ENCODE measurements around the gene KLHL35. TPM values are rescaled to one million over a fixed set of nuclear protein-coding genes. Genes with fewer than 3 reads are reported as not detected.

KLHL35 gene
- total RNA-seq, 1 experiment from 2014 or later, result 0.58 TPM

DNA sequence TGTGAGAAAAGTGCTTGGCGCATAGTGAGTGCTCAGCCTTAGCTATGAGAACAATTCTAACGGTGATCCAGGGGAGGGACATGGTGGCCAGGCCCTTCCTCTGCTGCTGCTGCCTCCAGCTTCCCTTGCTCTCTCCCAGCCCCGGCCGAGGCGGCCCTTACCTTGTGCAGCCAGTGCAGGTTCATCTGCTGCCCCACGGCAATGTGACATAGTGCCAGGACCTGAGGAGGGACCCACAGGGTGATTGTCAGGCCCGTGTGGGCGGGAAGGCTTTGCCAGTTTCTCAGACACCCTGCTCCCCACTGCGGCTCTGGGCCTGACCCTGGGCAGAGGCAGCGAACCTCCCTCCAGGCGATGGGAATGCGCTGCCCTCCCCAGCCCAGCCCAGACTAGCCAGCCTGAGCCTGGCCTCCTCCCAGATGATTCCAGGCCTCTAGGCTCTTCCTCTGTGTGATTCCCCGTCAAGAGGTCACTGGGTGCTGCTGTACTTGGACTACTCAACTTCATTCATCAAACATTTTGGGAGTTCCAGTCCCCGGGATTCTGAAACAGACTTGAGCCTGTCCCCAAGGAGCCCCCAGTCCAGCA is 23.7 kb upstream of the KLHL35 start:
- Histone ChIP-seq H3K36me3 (no peaks in the 10 kb centered on the region), H3K9me3 (replicated peaks) (no peaks in the 10 kb centered on the region), H3K4me3 (no peak overlapping the region), H3K4me1 (replicated peaks) (no peaks in the 10 kb centered on the region), H3K27ac (no peak overlapping the region), H3K27me3 (replicated peaks) (no peaks in the 10 kb centered on the region)
- DNase-seq (ENCODE audit: low read depth in 1 of 2, low spot score in 2 of 2), result no peak

DNA sequence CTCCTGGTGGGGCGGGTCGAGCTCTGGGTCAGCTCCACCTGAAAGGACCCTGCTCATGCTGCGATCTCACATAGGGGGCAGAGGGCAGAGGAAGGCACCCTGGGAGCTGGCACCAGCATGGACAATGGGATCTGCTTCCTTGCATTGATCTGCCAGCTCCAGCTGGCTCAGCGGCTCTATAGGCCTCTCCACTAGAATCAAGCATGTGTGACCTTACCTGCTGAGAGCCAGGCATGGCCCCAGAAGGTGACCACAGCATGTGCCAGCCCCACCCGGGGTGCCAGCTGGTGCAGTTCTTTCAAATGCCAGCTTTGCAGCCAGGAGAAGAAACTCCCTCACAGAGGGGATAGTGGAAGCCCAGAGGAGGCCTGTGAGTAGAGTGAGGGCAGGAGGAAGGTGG is 22.0 kb upstream of the KLHL35 start:
- Histone ChIP-seq H3K4me3 (no peak overlapping the region), H3K27me3 (replicated peaks) (no peaks in the 10 kb centered on the region), H3K27ac (no peak overlapping the region), H3K36me3 (no peaks in the 10 kb centered on the region), H3K4me1 (replicated peaks) (no peaks in the 10 kb centered on the region), H3K9me3 (replicated peaks) (no peaks in the 10 kb centered on the region)
- DNase-seq (ENCODE audit: low read depth in 1 of 2, low spot score in 2 of 2), result no peak

DNA sequence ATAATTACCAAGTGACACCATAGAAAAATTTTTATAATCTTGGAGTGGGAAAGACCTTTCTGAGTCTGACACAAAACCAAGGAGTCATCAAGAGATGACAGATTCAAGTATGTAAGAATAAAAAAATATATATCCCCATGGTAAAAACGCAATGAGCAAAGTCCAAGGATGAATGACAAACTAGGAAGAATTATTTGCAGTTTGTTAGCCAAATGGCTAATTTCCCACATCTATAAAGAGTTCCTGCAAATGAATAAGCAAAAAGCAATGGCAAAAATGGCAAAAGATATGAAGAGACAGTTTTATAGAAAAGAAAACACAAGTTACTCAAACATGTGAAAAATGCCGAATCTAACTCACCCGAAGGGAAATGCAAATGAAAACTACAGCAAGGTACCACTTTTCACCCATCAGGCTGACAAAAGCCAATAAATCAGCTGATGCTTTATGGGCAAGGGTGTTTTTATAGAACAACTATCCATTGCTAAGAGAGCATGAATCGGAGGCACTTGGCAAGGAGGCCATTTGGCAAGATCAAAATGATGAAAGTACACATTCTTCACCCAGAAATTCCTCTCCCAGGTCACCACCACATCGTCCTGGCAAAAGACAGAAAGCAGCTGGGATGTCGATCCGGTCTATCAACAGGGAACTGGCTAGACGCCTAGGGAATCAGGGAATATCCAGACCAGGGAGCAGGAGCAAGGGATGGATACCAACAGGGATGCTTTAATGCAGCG is 21.1 kb upstream of the KLHL35 start:
- Histone ChIP-seq H3K4me3 (no peak overlapping the region), H3K27ac (no peak overlapping the region), H3K27me3 (replicated peaks) (no peaks in the 10 kb centered on the region), H3K36me3 (no peaks in the 10 kb centered on the region), H3K9me3 (replicated peaks) (no peaks in the 10 kb centered on the region), H3K4me1 (replicated peaks) (no peaks in the 10 kb centered on the region)
- no peak for DNase-seq (ENCODE audit: low read depth in 1 of 2, low spot score in 2 of 2)

DNA sequence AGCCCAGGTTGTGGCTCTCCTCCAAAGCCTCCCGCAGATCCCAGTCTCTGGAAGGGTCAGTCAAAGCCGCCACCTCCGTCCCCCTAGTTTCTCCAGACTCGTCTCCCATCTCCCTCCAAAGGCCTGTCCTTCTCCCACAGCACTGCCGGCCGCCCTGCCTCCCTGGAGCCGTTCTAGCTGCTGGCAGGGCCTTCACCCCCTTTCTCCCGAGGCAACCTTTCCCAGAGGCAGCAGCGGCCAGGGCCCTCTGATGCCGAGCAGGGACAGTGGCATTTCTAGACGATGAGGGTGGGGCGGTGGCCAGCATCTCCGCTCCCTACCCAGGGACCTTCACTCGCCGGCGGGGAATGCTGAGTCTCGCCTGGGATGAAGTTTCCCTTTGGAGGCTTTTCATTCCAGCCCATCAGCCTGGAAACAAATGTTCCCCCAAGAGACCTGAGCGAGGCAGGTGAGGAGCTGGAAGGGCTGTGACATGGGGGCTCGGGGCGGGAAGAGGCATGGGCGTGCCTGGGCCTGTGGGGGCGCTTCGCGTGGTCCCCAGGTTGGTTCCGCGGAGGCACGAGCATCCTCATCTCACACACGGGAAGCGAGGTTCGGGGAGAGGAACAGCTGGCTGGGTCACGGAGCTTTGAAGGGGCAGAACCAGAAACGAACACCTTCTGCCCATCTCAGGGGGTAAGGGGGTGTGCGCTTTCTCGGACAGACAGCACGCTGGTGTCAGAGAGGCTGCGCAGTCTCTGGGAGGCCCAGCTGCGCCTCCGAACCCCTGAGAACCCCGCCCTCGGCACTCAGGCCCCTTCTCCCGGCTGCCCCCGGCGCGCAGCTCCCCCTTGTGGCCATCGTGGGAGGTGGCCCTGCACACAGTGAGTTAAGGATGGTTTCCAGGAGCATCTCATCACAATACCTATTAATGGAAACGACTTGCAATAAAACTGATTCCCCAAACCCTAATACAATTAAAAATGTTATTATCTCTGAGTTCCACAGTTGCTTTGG is 18.1 kb upstream of the KLHL35 start:
- H3K4me3 ChIP-seq, result no peak overlapping the region
- DNase-seq (ENCODE audit: low read depth in 1 of 2, low spot score in 2 of 2), result no peak
- H3K36me3 ChIP-seq, result no peaks in the 10 kb centered on the region
- H3K27ac ChIP-seq, result no peak overlapping the region
- no peaks in the 10 kb centered on the region for H3K4me1 ChIP-seq (replicated peaks)
- no peaks in the 10 kb centered on the region for H3K27me3 ChIP-seq (replicated peaks)
- no peaks in the 10 kb centered on the region for H3K9me3 ChIP-seq (replicated peaks)

DNA sequence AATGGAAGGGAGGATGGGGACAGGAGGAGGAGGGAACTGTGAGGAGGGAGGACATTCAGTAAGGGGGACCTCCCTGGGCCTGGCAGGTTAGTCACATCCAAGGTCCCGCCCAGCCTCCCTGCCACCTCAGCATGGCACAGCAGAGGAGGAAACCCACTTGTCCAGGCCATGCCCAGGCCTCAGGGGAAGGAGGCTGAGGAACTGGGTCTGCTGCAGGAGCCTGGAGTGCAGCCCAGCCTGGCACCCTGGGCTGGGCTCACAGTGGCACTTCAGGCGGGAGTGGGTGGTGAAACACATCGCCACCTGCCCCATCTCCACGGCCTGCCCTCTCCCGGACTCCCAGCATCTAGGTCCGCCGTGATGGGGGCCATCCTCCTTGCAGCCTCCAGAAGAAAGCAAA is 17.2 kb upstream of the KLHL35 start:
- H3K4me1 ChIP-seq (replicated peaks), result no peaks in the 10 kb centered on the region
- H3K36me3 ChIP-seq, result no peaks in the 10 kb centered on the region
- no peaks in the 10 kb centered on the region for H3K9me3 ChIP-seq (replicated peaks)
- H3K27me3 ChIP-seq (replicated peaks), result no peaks in the 10 kb centered on the region
- no peak for DNase-seq (ENCODE audit: low read depth in 1 of 2, low spot score in 2 of 2)
- H3K27ac ChIP-seq, result no peak overlapping the region
- H3K4me3 ChIP-seq, result no peak overlapping the region

DNA sequence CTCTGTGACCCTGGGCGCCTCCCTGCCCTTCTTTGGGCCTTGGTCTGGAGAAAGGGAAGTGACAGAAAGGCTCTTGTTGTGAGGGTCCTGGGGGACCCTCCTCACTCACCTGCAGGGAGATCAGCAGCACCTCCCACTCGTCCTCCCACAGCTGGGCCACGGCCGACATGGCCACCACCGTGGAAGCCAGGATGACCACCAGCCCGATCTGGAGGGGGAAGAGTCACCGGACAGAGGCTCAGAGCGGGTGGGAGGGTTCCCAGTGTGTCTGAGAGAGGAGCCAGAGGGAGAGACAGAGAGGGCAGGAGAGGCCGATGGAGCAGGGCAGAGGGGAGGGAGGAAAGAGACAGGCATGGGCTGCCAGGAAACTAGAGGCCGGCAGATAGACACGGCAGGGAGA is 16.8 kb upstream of the KLHL35 start:
- H3K36me3 ChIP-seq, result no peaks in the 10 kb centered on the region
- H3K27ac ChIP-seq, result no peak overlapping the region

DNA sequence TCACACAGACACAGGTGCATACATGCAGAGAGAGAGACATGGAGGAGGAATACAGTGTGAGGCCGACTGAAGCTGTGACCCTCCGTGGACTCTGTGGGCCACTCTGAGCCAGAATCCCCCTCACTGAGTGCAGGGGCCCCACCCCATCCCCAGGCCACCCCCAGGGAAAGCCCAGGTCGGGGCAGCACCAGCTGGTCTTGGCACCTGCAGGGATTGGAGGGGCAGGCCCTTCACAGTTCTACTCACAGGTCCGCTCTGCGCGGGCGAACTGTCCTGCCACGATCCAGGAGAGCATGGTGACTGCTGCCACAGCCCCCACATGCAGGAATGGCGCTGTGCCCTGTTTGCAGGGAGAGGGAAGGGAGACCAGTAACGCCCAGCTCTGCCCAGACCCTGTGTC is 16.3 kb upstream of the KLHL35 start:
- DNase-seq (ENCODE audit: low read depth in 1 of 2, low spot score in 2 of 2), result no peak
- no peak overlapping the region for H3K27ac ChIP-seq
- H3K4me3 ChIP-seq, result no peak overlapping the region
- no peaks in the 10 kb centered on the region for H3K9me3 ChIP-seq (replicated peaks)
- H3K27me3 ChIP-seq (replicated peaks), result no peaks in the 10 kb centered on the region
- H3K36me3 ChIP-seq, result no peaks in the 10 kb centered on the region
- H3K4me1 ChIP-seq (replicated peaks), result no peaks in the 10 kb centered on the region

More for the DNA sequence above, 16.8 kb upstream of the KLHL35 start:
- Histone ChIP-seq H3K27me3 (replicated peaks) (no peaks in the 10 kb centered on the region), H3K4me1 (replicated peaks) (no peaks in the 10 kb centered on the region), H3K9me3 (replicated peaks) (no peaks in the 10 kb centered on the region), H3K4me3 (no peak overlapping the region)
- no peak for DNase-seq (ENCODE audit: low read depth in 1 of 2, low spot score in 2 of 2)

DNA sequence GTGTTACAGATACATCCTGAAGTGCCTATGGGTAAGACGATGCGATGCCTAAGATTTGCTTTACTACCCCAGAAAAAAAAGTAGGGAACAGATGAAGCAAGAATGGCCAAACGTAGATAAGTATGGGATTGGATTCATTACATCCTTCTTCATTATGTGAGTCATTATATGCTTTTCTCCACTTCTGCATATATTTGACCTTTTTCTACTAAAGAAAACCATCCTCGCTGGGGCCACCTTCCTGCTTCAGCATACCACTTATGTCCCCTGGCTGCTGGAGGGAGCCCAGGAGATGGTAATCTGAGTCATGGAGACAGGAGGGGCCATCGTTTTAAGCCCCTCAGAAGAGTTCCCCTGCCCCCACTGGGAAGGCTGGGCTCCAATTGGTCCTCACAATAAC is 14.4 kb upstream of the KLHL35 start:
- no peaks in the 10 kb centered on the region for H3K4me1 ChIP-seq (replicated peaks)
- H3K36me3 ChIP-seq, result no peaks in the 10 kb centered on the region
- DNase-seq (ENCODE audit: low read depth in 1 of 2, low spot score in 2 of 2), result no peak
- no peak overlapping the region for H3K4me3 ChIP-seq
- H3K9me3 ChIP-seq (replicated peaks), result no peaks in the 10 kb centered on the region
- H3K27me3 ChIP-seq (replicated peaks), result no peaks in the 10 kb centered on the region
- H3K27ac ChIP-seq, result no peak overlapping the region

DNA sequence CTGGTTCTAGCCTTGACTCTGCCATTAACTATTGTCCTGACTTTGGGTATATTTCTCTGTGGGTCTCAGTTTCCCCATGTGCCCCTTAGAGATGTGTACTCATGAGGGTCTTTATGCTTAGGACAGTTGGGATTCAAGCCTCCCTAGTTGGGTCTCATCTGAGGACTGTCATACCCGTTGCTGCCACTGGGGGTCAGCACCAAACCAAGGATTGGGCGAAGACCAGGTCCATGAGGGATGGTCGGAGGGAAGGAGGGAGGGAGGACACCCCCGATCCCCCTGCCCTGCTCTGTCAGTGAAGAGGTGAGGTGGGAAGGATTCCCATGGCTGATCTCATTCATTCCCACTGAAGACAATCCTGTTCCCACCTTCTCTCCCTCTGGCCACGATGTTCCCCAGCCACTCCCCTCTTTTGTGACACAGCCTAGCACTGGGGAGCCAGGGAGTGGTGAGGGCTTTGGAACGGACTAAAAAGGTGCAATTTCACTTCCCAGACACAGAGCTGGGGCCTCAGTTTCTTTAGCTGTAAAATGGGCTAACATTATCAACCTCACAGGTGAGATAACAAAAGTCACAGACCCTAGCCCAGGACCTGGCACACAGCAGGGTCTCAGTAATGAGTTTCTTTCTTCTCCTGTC is 12.4 kb upstream of the KLHL35 start:
- Histone ChIP-seq H3K27me3 (replicated peaks) (no peaks in the 10 kb centered on the region), H3K4me1 (replicated peaks) (no peaks in the 10 kb centered on the region), H3K27ac (no peak overlapping the region), H3K9me3 (replicated peaks) (no peaks in the 10 kb centered on the region), H3K4me3 (no peak overlapping the region), H3K36me3 (no peaks in the 10 kb centered on the region)
- DNase-seq (ENCODE audit: low read depth in 1 of 2, low spot score in 2 of 2), result peak; percentile 28 to 49

DNA sequence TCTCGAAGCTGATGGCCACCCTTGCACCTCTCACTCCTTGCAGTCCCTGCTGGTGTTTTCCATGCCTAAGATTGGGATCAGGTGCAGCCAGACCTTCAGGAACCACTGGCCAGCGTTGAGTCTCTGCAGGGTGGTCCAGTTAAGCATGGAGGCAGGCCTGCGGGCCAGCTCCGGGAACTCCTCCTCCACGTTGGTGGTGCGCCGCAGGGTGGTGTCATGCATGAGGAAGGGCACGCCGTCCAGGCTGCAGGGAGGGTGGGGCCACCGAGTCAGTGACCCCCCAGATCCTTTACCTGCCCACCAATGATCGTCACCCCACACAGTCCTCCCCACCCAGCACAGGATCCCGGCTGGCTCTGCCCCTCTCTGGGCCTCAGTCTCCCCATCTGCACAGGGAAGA is 10.0 kb upstream of the KLHL35 start:
- H3K27ac ChIP-seq, result no peak overlapping the region
- H3K4me1 ChIP-seq (replicated peaks), result no peaks in the 10 kb centered on the region
- H3K9me3 ChIP-seq (replicated peaks), result no peaks in the 10 kb centered on the region
- no peak for DNase-seq (ENCODE audit: low read depth in 1 of 2, low spot score in 2 of 2)
- no peaks in the 10 kb centered on the region for H3K36me3 ChIP-seq
- H3K27me3 ChIP-seq (replicated peaks), result no peaks in the 10 kb centered on the region
- H3K4me3 ChIP-seq, result no peak overlapping the region

DNA sequence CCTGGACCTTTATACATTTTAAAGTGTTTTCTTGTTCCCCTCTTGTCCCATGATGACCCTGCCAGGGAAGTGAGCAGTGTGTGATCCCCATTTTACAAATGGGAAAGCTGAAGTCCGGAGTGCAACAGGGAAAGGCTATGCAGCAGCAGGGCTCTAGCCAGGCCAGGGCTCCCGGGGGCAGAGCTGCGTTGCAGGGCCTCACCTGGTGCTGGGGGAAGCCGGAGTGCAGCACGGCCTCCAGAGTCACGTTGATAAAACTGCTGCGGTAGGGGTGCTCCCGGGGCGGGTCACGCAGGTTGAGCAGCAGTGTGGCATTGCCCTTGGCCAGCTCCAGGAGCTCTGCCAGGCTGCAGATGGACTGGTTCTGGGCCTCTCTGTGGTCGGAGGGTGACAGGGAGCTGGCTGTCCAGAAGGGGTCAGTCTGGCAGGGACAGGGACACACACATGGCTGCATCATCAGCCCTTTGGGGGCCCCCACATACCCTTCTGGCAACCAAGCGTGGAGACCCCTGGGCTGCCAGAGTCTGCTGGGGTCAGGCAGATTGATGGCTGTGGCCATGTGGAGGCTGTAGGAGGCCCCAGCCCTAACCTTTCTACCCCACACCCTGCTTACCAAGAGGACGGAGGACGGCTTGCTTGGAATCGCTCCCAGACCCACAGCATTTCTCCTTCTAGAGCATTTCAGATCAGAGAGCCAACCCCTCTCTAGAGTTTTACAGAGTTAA is 9.3 kb upstream of the KLHL35 start:
- Histone ChIP-seq H3K27ac (no peak overlapping the region), H3K4me3 (no peak overlapping the region), H3K4me1 (replicated peaks) (no peaks in the 10 kb centered on the region), H3K36me3 (no peaks in the 10 kb centered on the region), H3K9me3 (replicated peaks) (no peaks in the 10 kb centered on the region), H3K27me3 (replicated peaks) (no peaks in the 10 kb centered on the region)
- no peak for DNase-seq (ENCODE audit: low read depth in 1 of 2, low spot score in 2 of 2)

DNA sequence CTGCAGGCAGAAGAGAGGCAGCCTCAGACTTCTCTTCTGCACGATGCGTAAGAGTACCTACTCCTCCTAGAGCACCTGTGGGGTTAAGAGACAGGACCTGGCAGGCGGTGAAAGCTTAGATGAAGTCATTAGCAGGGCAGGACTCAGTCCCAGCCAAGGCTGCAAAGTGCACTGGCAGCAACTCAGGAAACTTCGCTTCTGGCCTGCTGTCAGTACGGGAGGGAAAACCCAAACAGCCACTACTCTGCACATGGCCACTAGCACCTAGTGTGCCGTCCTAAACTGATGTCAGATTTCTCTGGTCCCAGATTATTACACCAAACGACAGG is 8.8 kb upstream of the KLHL35 start:
- Histone ChIP-seq H3K4me1 (replicated peaks) (no peaks in the 10 kb centered on the region), H3K9me3 (replicated peaks) (no peaks in the 10 kb centered on the region), H3K27ac (no peak overlapping the region), H3K27me3 (replicated peaks) (no peaks in the 10 kb centered on the region), H3K36me3 (no peaks in the 10 kb centered on the region), H3K4me3 (no peak overlapping the region)
- no peak for DNase-seq (ENCODE audit: low read depth in 1 of 2, low spot score in 2 of 2)
